GM19240 (cell line): ENCODE results near the gene CACNA1A.
"Not testable (repeated sequence)": the region's sequence is repeated elsewhere in the genome, so short reads cannot be mapped to it uniquely, and the experiment has no call there.

Experiments used
- DNase-seq: peaks from one replicate; pipeline ENCODE4 v3.0.0; 2011; ENCODE audit warnings: low spot score; ENCODE audit not compliant: insufficient read length

The CACNA1A gene

DNA sequence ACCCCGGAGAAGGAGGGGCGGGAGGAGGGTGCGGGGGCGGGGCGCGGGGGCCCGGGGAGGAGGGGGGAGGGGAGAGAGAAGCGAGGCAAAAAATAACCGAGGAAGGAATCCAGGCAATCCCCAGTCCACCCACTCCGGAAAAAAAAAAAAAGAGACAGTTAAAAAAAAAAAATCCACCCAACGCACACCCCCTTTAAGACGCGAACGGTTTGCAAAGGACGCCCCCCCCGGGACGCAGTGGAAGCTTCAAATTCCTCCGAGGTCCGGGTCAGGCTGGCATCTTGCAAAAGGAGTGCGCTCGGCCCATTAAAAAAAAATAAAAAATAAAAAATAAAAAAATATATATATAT, at the start of gene CACNA1A:
CACNA1A (minus strand) TSS at position 9 of the 350 bp plus-strand sequence. CDS start 255 bp downstream, outside the sequence.
- DNase-seq: no peak

DNA sequence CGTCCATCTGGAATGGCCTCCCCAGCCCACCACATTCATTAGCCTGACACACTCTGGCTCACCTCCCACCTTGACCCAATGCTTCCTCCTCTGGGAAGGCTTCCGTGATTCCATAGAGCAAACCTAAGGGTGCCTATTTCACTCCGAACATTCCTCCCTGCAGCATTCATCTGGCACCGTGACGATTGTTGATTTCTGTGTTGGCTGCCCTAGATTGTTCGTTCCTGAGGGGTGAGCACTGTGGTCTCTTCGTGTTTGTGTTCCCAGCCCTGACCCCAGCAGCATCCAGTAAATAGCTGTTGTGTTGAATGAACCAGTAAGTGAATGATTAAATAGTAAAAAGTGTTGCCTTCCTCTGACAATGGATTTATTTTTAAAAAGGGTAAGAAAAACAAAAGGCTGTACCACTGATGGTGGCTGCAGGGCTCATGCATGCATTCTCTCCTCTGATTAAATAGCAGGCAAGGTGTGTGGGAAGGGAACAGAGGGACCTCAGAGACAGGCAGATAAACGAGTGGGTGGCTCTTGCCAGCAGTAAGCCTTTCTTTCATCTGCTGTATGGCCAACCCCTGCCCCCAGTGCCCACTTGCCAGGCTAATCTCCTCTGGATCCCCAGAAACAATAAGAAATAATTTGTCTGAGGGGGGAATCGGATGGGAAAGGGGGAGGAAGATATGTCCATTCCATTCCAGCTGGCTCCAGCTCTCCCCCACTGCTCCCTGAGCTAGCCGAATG, 48.4 kb upstream of the CACNA1A start:
- DNase-seq: no peak

DNA sequence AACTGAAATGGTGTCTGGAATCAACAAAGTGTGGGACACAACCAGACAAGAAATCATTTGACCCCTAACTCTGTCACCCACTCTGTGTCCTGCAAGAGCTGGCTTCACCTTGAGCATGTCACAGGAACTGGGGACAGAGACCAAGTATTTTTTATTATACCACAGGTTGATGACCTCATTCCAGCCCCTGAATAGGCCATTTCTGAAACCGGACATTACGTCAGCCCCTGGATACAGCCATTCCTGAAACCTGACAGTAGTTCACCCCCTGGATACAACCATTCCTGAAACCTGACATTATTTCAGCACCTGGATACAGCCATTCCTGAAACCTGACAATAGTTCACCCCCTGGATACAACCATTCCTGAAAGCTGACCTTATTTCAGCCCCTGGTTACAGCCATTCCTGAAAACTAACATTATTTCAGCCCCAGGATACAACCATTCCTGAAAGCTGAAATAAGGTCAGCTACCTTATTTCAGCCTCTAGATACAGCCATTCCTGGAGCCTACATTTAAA, 47.7 kb upstream of the CACNA1A start:
- DNase-seq: no peak

DNA sequence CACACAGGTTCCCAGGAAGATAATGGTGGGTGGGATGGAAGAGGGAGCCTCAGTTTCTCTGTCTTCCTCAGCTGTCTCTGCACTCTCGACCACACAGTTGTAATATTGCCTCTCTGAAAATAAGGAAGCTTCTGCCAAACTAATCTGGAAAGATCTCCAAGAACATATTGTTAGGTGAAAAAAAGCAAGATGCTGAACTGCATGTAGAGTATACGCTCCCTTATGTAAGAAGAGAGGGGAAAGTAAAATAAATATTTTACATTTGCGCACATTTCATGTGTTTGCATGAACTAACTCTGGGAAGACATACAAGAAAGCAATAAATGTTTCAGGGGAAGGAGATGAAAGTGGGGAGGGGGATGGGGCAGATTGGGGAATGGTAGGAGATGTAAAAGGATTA, 41.9 kb upstream of the CACNA1A start:
- no peak for DNase-seq

DNA sequence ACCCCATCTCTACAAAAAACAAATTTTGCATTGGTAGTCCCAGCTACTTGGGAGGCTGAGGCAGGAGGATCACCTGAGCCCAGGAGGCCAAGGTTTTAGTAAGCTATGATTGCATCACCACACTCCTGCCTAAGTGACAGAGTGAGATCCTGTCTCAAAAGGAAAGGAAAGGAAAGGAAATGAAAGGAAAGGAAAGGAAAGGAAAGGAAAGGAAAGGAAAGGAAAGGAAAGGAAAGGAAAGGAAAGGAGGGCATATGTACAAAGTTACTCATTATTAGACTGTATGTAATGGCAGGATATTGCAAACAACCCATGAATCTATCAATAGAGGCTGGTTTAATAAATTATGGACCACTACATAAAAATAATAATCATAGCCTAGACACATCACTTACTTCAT, 40.8 kb upstream of the CACNA1A start:
- no peak for DNase-seq

GRCh38 chr19:13544423-13544822, 38.1 kb upstream of the CACNA1A start:
- no peak for DNase-seq

- no peak for DNase-seq
These were observed 35.3 kb upstream of the CACNA1A start for GRCh38 chr19:13541554-13541953.

- no peak for DNase-seq
These were observed 33.1 kb upstream of the CACNA1A start for GRCh38 chr19:13539332-13539731.

DNA sequence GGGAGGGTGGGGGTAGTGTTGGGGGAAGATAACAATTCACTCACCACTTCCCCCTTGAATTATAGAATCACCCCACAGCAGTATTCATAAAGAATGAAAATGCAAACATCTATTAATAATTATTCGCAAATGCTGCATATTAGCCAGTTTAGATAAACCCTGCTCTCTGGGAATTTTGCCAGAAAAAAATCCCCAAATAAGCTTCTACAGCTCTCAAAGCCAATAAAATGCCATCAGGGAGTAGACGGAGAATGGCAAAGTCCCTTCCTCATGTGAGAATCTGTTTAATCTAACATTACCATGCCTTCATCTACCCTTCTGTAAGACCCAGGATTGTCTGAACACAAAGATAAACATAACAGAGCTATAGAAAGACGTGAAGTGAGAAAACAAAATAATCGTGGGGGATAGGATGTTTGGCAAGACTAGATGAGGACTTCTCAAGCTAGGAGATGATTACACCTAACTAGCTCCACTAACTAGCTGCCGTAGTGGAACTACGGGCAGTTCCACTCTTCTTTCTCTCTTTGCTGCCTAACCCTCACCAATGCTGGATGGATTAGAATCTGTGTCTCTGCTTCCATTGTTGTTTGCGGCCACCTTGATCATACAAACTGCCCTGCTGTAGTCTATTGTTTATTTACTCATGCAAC, 32.4 kb upstream of the CACNA1A start:
- no peak for DNase-seq

DNA sequence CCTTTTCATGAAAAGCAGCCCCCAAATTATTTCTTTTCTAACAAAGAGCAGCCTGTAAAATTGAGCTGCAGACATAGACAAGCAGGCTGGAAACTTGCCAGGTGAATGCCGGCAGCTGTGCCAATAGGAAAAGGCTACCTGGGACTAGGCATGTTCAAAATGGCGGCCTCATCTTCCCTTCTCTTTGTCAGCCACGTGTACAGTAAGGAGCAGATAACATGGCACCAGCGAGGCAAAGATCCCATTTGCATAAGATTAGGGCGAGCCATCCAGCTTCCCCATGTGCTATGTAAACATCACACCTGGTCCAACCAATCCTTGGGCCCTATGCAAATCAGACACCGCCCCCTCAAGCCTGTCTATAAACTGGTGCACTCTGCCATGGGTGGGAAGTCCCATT, 31.2 kb upstream of the CACNA1A start:
- DNase-seq: no peak

- no peak for DNase-seq
These were observed 24.4 kb upstream of the CACNA1A start for GRCh38 chr19:13530720-13531119.

DNA sequence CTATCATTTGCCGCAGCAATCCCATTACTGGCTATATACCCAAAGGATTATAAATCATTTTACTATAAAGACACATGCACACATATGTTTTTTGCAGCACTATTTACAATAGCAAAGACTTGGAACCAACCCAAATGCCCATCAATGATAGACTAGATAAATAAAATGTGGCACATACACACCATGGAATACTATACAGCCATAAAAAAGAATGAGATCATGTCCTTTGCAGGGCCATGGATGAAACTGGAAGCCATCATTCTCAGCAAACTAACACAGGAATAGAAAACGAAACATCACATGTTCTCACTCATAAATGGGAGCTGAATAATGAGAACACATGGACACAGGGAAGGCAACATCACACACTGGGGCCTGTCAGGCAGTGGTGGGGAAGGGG, 23.4 kb upstream of the CACNA1A start:
- not testable (repeated sequence) for DNase-seq

DNA sequence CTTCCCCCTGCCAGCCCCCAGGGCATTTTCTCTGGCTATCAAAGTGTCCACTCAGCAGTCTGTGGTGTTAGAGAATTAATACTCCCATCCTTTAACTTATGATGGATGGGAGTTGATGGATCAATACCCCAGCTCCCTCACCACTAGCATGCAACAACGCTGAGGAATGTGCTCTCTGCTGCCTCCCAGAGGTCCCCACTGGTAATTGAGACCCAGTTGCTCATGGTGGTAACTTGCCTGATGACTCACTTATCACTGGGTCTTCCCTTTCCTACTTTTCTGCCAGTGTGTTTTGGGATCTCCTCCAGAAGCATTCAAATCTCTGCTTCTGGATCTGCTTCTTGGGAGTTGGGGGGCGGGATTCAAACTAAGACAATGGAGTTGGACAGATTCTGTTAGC, 20.3 kb upstream of the CACNA1A start:
- DNase-seq: no peak

- DNase-seq: no peak
These were observed 14.8 kb upstream of the CACNA1A start for GRCh38 chr19:13521066-13521465.

GRCh38 chr19:13511947-13512346, 5.7 kb upstream of the CACNA1A start:
- no peak for DNase-seq

- DNase-seq: no peak
These were observed 853 bp upstream of the CACNA1A start for GRCh38 chr19:13507053-13507611.

DNA sequence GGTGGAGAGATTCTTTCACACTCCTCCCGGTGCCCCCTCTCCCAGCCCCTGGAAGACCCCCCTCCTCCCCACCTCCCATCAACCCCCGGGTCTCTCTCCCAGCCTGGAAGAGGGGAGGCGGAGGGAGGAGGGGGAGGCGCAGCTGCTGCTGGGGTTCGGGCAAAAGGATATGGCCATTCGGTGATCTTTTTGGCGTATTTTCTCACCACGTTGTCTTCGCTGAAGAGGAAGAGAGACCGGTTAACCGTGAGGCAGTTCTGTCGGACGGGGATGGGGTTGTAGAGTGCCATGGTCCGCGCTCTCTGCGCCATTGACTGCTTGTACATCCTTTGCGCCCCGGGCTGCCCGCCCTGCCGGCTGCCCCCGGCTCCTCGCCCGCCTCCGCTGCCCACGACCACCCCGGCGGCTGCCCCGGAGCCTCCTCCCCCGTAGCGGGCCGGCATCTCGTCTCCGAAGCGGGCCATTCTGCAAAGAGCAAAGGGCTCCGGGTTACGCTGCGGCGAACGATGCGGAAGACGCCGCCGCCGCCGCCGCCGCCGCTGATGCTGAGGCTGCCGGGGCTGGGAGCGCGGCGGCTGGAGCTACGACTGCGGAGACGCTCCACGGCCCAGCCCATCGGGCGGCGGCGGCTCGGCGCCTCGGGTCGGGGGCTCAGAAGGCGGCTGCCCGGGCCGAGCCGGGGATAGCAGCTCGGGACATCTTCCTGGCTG, 363 bp downstream of the CACNA1A start:
- DNase-seq: no peak

DNA sequence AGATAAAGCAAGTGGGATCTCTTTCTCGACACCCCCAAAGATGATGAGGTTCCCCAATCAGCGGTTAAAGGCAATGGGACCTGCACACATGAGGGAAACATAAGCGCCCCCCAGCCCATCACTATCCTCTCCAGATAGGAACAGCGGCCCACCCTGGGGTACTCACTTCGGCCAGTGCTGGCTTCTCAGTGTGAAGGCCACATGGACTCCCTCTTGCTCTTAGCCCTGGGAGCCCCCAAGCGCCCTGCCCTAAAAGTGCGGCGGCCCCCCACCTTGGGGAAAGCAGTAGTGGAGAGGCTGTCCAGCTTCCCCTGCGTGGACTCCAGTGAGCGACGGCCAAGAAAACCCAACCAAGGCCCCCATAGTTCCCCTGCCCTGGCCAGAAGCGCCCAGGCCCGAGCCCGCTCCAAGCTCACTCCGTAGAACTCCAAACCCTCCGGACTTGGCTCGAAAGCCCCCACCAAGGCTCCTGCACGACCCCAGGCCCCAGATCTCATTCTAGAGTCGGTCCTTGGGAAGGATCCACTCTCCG, 1.0 kb downstream of the CACNA1A start:
- DNase-seq: no peak

DNA sequence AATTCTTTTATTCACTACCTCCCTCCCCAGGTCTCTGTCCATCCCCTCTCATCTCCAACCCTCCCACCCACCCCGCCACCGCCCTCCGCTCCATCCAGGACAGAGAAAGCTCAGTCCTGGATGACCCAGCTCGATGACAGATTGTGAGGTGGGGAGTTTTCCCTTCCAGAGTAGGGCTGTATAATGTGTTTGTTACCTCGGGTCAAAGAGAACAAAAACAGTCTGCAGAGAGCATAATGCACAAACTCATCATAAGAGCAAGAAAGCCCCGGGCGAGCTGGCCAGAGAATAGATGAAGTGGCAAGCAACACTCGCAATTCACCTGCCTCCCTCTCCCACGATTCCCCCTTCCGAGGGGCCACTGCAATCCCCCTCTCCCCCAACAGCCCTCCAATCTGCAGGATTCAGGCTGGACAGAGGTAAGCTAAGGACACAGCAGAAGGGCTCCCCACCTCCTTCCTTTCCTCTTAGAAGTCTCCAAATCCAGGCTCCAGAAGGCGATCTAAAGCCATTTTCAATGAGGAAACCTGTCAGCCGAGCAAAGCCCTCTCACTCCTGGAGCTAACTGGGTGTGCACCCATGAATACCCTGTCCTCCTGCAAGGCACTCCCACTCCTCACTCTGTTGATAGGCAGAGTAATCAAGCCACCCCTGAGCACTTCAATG, 2.6 kb downstream of the CACNA1A start:
- DNase-seq: no peak

DNA sequence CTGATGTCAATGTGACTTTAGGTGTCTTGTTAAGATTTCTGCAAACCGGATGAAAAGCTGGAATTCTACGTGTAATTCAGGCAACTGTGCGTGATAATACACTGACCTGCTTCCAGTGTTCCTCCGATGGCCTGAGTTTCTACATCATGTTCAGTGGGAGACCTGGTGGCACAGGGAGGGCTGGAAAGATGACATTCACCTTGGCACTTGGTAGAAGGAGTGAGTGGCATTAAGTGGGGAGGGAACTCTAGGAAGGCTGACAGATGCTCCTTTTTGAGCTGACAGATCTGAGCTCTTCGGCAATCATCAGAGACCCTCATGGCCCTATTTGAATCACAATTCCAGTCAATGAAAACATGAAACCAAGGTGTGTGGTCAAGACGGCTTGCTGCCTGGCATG, 4.0 kb downstream of the CACNA1A start:
- DNase-seq: no peak

GRCh38 chr19:13499692-13500091, 6.6 kb downstream of the CACNA1A start:
- DNase-seq: no peak
